MM.1S (cell line): ENCODE data around the gene GPR27.

Experiments used
- CTCF ChIP-seq: fragments of 300-600 bp; sonication (generic); IDR thresholded peaks from 2 replicates; pipeline ENCODE4 v1.5.1; 2016; ENCODE audit warnings: antibody characterized with exemption, low read length, mixed read lengths
- EZH2 ChIP-seq: fragments of 300-600 bp; sonication (generic); optimal IDR thresholded peaks from 2 replicates; pipeline ENCODE3; 2017; ENCODE audit warnings: low read depth, mild to moderate bottlenecking, antibody characterized with exemption, low read length, mixed read lengths

GRCh38 chr3:71803248-71803647, 49.6 kb downstream of the GPR27 start:
- TF ChIP-seq CTCF (no peak), EZH2 (no peak)
